HEK293 (cell line): ENCODE data around the gene SHISAL1.

ENCODE experiments used
- PBX3 ChIP-seq: sonication (generic); formaldehyde crosslinking; IDR thresholded peaks from 2 replicates; pipeline ENCODE4 v1.8.1; 2022; ENCODE audit warnings: mild to moderate bottlenecking, moderate library complexity, missing genetic modification reagents
- REST ChIP-seq: fragments of 450-650 bp; formaldehyde crosslinking; IDR thresholded peaks from 2 replicates; pipeline ENCODE4 v1.5.1; 2016; ENCODE audit warnings: missing biosample characterization, missing genetic modification characterization
- ZNF354C ChIP-seq: fragments of 450-650 bp; formaldehyde crosslinking; IDR thresholded peaks from 2 replicates; pipeline ENCODE4 v1.5.1; 2016; ENCODE audit warnings: missing biosample characterization, missing genetic modification characterization, low read depth, borderline replicate concordance
- ZNF629 ChIP-seq: fragments of 450-650 bp; formaldehyde crosslinking; IDR thresholded peaks from 2 replicates; pipeline ENCODE4 v1.5.1; 2017; ENCODE audit warnings: missing biosample characterization, missing genetic modification characterization
- ZNF785 ChIP-seq: fragments of 450-650 bp; formaldehyde crosslinking; IDR thresholded peaks from 2 replicates; pipeline ENCODE4 v1.5.1; 2016; ENCODE audit warnings: missing biosample characterization, missing genetic modification characterization
- TF ChIP-seq, protein P1 (sequence below): fragments of 450-650 bp; formaldehyde crosslinking; IDR thresholded peaks from 2 replicates; pipeline ENCODE4 v1.5.1; 2016; ENCODE audit warnings: missing biosample characterization, missing genetic modification characterization
- TF ChIP-seq, protein P2 (sequence below): fragments of 450-650 bp; formaldehyde crosslinking; IDR thresholded peaks from 2 replicates; pipeline ENCODE4 v1.5.1; 2016; ENCODE audit warnings: missing biosample characterization, missing genetic modification characterization
- TF ChIP-seq, protein P3 (sequence below): fragments of 450-650 bp; formaldehyde crosslinking; IDR thresholded peaks from 2 replicates; pipeline ENCODE4 v1.5.1; 2017; ENCODE audit warnings: missing biosample characterization, missing genetic modification characterization

DNA sequence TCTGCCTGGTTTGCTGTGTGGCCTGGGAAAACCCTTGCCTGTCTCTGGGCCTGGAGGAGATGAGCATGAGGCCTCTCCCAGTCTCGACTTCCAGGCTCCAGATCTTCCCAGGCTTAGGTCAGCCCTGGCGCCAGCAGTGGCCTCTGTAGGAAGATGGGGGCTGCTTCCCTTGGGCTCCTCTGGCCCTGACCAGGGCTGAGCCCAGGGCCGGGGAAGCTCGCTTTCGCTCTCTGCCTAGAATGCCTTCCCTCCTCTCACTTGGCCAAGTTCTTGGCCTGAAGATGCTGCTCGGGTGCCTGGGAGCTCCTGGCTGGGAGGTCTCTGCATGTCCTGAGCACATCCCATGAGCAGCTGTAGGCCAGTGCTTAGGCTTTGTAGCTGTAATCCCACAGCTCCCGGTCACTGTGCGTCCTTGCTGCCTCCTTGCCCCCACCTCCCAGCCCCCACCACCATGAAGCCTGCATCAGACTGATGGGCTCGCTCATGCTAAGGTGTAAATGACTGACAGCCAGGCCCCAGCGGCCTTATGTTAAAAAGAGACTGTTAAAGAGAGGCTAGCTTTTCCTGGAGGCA, 25.5 kb downstream of the SHISAL1 start:
- TF ChIP-seq REST (no peak), ZNF629 (tag by site-specific recombination) (no peak), ZNF354C (no peak), ZNF785 (tag by site-specific recombination) (no peak), PBX3 (CRISPR knock-in tag) (no peak)
- TF ChIP-seq, protein P1, sequence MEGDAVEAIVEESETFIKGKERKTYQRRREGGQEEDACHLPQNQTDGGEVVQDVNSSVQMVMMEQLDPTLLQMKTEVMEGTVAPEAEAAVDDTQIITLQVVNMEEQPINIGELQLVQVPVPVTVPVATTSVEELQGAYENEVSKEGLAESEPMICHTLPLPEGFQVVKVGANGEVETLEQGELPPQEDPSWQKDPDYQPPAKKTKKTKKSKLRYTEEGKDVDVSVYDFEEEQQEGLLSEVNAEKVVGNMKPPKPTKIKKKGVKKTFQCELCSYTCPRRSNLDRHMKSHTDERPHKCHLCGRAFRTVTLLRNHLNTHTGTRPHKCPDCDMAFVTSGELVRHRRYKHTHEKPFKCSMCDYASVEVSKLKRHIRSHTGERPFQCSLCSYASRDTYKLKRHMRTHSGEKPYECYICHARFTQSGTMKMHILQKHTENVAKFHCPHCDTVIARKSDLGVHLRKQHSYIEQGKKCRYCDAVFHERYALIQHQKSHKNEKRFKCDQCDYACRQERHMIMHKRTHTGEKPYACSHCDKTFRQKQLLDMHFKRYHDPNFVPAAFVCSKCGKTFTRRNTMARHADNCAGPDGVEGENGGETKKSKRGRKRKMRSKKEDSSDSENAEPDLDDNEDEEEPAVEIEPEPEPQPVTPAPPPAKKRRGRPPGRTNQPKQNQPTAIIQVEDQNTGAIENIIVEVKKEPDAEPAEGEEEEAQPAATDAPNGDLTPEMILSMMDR (tag by site-specific recombination), result no peak
- TF ChIP-seq, protein P2, sequence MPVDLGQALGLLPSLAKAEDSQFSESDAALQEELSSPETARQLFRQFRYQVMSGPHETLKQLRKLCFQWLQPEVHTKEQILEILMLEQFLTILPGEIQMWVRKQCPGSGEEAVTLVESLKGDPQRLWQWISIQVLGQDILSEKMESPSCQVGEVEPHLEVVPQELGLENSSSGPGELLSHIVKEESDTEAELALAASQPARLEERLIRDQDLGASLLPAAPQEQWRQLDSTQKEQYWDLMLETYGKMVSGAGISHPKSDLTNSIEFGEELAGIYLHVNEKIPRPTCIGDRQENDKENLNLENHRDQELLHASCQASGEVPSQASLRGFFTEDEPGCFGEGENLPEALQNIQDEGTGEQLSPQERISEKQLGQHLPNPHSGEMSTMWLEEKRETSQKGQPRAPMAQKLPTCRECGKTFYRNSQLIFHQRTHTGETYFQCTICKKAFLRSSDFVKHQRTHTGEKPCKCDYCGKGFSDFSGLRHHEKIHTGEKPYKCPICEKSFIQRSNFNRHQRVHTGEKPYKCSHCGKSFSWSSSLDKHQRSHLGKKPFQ (tag by site-specific recombination), result no peak
- TF ChIP-seq, protein P3, sequence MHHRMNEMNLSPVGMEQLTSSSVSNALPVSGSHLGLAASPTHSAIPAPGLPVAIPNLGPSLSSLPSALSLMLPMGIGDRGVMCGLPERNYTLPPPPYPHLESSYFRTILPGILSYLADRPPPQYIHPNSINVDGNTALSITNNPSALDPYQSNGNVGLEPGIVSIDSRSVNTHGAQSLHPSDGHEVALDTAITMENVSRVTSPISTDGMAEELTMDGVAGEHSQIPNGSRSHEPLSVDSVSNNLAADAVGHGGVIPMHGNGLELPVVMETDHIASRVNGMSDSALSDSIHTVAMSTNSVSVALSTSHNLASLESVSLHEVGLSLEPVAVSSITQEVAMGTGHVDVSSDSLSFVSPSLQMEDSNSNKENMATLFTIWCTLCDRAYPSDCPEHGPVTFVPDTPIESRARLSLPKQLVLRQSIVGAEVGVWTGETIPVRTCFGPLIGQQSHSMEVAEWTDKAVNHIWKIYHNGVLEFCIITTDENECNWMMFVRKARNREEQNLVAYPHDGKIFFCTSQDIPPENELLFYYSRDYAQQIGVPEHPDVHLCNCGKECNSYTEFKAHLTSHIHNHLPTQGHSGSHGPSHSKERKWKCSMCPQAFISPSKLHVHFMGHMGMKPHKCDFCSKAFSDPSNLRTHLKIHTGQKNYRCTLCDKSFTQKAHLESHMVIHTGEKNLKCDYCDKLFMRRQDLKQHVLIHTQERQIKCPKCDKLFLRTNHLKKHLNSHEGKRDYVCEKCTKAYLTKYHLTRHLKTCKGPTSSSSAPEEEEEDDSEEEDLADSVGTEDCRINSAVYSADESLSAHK (tag by site-specific recombination), result no peak
